GM12878 (cell line): ENCODE results near the gene ACTR8. TPM values are rescaled to one million over a fixed set of nuclear protein-coding genes. Genes with fewer than 3 reads are reported as not detected.

Experiments
- ATAC-seq: fragments of 200-7000 bp; cut with Tn5 transposase; 3 replicates; pipeline ENCODE4 v1.9.1; 2020; ENCODE audit warnings: mild to moderate bottlenecking, moderate library complexity
- BruUV-seq: library from RNA; stranded (reverse); fragments of 400-500 nt; replicated peaks from 2 replicates; lab custom pipeline; 2021; lab: Mats Ljungman, UMichigan
- CTCF ChIA-PET: fragments of 300-600 bp; sonication (Branson Sonifier 250); formaldehyde crosslinking; extraction: SDS; loops from one replicate; lab custom pipeline; 2021; ENCODE audit warnings: inconsistent platforms; lab: Yijun Ruan, JAX
- POLR2A ChIA-PET: fragments of 350-600 bp; formaldehyde crosslinking; extraction: SDS; loops from one replicate; lab custom pipeline; 2021; ENCODE audit warnings: inconsistent platforms; lab: Charles Lee
- RAD21 ChIA-PET: fragments of 300-600 bp; sonication (Branson Sonifier 250); formaldehyde crosslinking; loops from one replicate; lab custom pipeline; 2023; ENCODE audit warnings: antibody characterized with exemption; ENCODE audit not compliant: unreplicated experiment; lab: Charles Lee
- SMC1A ChIA-PET: fragments of 300-600 bp; sonication (Branson Sonifier 250); formaldehyde crosslinking; loops from one replicate; lab custom pipeline; 2023; ENCODE audit not compliant: unreplicated experiment, uncharacterized antibody; lab: Charles Lee
- DNase-seq: peaks from one replicate; pipeline ENCODE4 v3.0.0-alpha.2; 2011; ENCODE audit warnings: low read depth, low spot score
- FAIRE-seq: peaks from 3 replicates; lab custom pipeline; 2011; peaks lifted over from hg19 to GRCh38; lab: Jason Lieb, UNC
- H2AFZ ChIP-seq: 2 replicates; pipeline ENCODE4 v1.6.0; 2011; ENCODE audit warnings: low read depth, low read length, control low read depth; ENCODE audit not compliant: control insufficient read depth
- H3K27ac ChIP-seq: 2 replicates; pipeline ENCODE4 v1.5.1; 2011; ENCODE audit warnings: control low read depth; ENCODE audit not compliant: control insufficient read depth, insufficient read depth
- H3K27me3 ChIP-seq, 2 experiments: replicated peaks in 1 of 2; 2 replicates each; pipeline versions ENCODE4 v1.6.0 to v1.6.1; 2011; ENCODE audit warnings: low read length in 1 of 2; ENCODE audit not compliant: control insufficient read depth in 2 of 2, insufficient read depth in 2 of 2
- H3K36me3 ChIP-seq, 2 experiments: 2 replicates each; pipeline ENCODE4 v1.5.1; 2011; ENCODE audit warnings: low read length in 1 of 2; ENCODE audit not compliant: control insufficient read depth in 2 of 2, insufficient read depth in 2 of 2
- H3K4me1 ChIP-seq: 2 replicates; pipeline ENCODE4 v1.6.1; 2011; ENCODE audit warnings: mild to moderate bottlenecking, low read length, moderate library complexity, mixed read lengths; ENCODE audit not compliant: control insufficient read depth, insufficient read depth
- H3K4me2 ChIP-seq: 2 replicates; pipeline ENCODE4 v1.6.0; 2011; ENCODE audit warnings: control low read depth; ENCODE audit not compliant: control insufficient read depth, insufficient read depth
- H3K4me3 ChIP-seq: fragments of 200-600 bp; sonication (generic); 2 replicates; pipeline ENCODE4 v1.5.1; 2016
- H3K79me2 ChIP-seq: 2 replicates; pipeline ENCODE4 v1.6.0; 2011; ENCODE audit warnings: low read length; ENCODE audit not compliant: control insufficient read depth, insufficient read depth
- H3K9ac ChIP-seq: 2 replicates; pipeline ENCODE4 v1.8.0; 2011; ENCODE audit warnings: low read length, control low read depth, mixed read lengths; ENCODE audit not compliant: control insufficient read depth, insufficient read depth
- H3K9me3 ChIP-seq: replicated peaks from 3 replicates; pipeline ENCODE4 v1.5.1; 2011; ENCODE audit warnings: mild to moderate bottlenecking, low read length; ENCODE audit not compliant: control insufficient read depth, insufficient read depth
- H4K20me1 ChIP-seq: 2 replicates; pipeline ENCODE4 v1.6.0; 2011; ENCODE audit not compliant: control insufficient read depth, insufficient read depth
- E2F4 ChIP-seq: IDR thresholded peaks from 2 replicates; pipeline ENCODE4 v1.6.1; 2012; ENCODE audit warnings: low read depth, low read length, improper control_type of control experiment
- EED ChIP-seq: sonication (generic); IDR thresholded peaks from 2 replicates; pipeline ENCODE4 v1.6.1; 2016; ENCODE audit warnings: antibody characterized with exemption, low read depth
- IRF3 ChIP-seq: fragments of 450-650 bp; IDR thresholded peaks from 2 replicates; pipeline ENCODE4 v1.6.1; 2014; ENCODE audit warnings: mild to moderate bottlenecking
- MTA2 ChIP-seq: fragments of 450-650 bp; IDR thresholded peaks from 2 replicates; pipeline ENCODE4 v1.6.1; 2016; ENCODE audit warnings: low read depth, mild to moderate bottlenecking, moderate library complexity
- NFYA ChIP-seq: IDR thresholded peaks from 2 replicates; pipeline ENCODE4 v1.6.1; 2011; ENCODE audit warnings: low read depth, mild to moderate bottlenecking, low read length, improper control_type of control experiment, borderline replicate concordance
- PML ChIP-seq: IDR thresholded peaks from 2 replicates; pipeline ENCODE4 v1.6.1; 2012; ENCODE audit warnings: low read length, inconsistent platforms
- SUPT20H ChIP-seq: IDR thresholded peaks from 2 replicates; pipeline ENCODE4 v1.6.1; 2011; ENCODE audit warnings: low read depth, mild to moderate bottlenecking, low read length, moderate library complexity, borderline replicate concordance; ENCODE audit not compliant: control insufficient read depth
- TCF12 ChIP-seq: IDR thresholded peaks from 2 replicates; pipeline ENCODE4 v1.6.1; 2011; ENCODE audit warnings: low read depth, mild to moderate bottlenecking, low read length
- USF1 ChIP-seq: IDR thresholded peaks from 2 replicates; pipeline ENCODE4 v1.6.1; 2011; ENCODE audit warnings: borderline replicate concordance, low read depth, mild to moderate bottlenecking, moderate library complexity, mixed read lengths, low read length; ENCODE audit not compliant: insufficient read depth; ENCODE audit errors: extremely low read length
- ZBTB33 ChIP-seq: fragments of 450-650 bp; IDR thresholded peaks from 2 replicates; pipeline ENCODE4 v1.6.1; 2017; ENCODE audit warnings: mild to moderate bottlenecking
- ZNF217 ChIP-seq: fragments of 450-650 bp; IDR thresholded peaks from 2 replicates; pipeline ENCODE4 v1.6.1; 2017; ENCODE audit warnings: antibody characterized with exemption, mild to moderate bottlenecking
- WGBS: methylation state at CpG from one replicate; pipeline ENCODE4 v1.1.6; 2016; ENCODE audit warnings: low lambda C conversion rate; ENCODE audit not compliant: insufficient replicate concordance, insufficient coverage; ENCODE audit errors: missing lambda C conversion rate; 5-methylcytosine and 5-hydroxymethylcytosine counted together
- in situ Hi-C: fragments of 300-500 bp; cut with MboI; formaldehyde crosslinking; loops from 9 replicates; pipeline ENCODE4 v1.14.3; 2018; ENCODE audit warnings: mixed read lengths
- intact Hi-C: fragments of 100-400 bp; cut with micrococcal nuclease; formaldehyde crosslinking; loops from one replicate; pipeline ENCODE4 v1.14.2; 2022; ENCODE audit not compliant: unreplicated experiment
- polyA plus RNA-seq, 11 experiments: library from polyadenylated mRNA; depleted of rRNA in 4 of 11; unstranded in 6 of 11; stranded (reverse) in 5 of 11; fragments of >200 nt; fragmentation: Nextera tagmentation in 4 of 11; fragmentation: Illumina TruSeq in 1 of 11; extraction: Ambion mirVana in 4 of 11; extraction: Trizol in 1 of 11; gene quantifications; 1 replicate in 1 of 11; 2 replicates in 10 of 11; pipeline versions ENCODE4 v1.2.1 to v1.2.3, GENCODE V29; 2011 to 2016; ENCODE audit warnings: inconsistent platforms in 2 of 11, missing spikeins in 2 of 11, low read depth in 1 of 11
- total RNA-seq, 4 experiments: library from RNA; depleted of rRNA in 3 of 4; stranded (reverse); fragments of >200 nt in 3 of 4; fragmentation: Illumina TruSeq in 1 of 4; extraction: Trizol in 1 of 4; gene quantifications; 2 replicates each; pipeline versions ENCODE4 v1.2.1 to v1.2.3, GENCODE V29; 2013 to 2021
- TF ChIP-seq, protein P1 (sequence below): IDR thresholded peaks from 2 replicates; pipeline ENCODE4 v1.6.1; 2011; ENCODE audit warnings: low read depth, low read length, improper control_type of control experiment, borderline replicate concordance

The ACTR8 gene
- total and polyA plus RNA-seq, 10 of the 15 experiments (the other 5 are each of a cell fraction or from before 2014, with no cell fraction given): 5.3 to 35.7 (median 26.4) TPM

DNA sequence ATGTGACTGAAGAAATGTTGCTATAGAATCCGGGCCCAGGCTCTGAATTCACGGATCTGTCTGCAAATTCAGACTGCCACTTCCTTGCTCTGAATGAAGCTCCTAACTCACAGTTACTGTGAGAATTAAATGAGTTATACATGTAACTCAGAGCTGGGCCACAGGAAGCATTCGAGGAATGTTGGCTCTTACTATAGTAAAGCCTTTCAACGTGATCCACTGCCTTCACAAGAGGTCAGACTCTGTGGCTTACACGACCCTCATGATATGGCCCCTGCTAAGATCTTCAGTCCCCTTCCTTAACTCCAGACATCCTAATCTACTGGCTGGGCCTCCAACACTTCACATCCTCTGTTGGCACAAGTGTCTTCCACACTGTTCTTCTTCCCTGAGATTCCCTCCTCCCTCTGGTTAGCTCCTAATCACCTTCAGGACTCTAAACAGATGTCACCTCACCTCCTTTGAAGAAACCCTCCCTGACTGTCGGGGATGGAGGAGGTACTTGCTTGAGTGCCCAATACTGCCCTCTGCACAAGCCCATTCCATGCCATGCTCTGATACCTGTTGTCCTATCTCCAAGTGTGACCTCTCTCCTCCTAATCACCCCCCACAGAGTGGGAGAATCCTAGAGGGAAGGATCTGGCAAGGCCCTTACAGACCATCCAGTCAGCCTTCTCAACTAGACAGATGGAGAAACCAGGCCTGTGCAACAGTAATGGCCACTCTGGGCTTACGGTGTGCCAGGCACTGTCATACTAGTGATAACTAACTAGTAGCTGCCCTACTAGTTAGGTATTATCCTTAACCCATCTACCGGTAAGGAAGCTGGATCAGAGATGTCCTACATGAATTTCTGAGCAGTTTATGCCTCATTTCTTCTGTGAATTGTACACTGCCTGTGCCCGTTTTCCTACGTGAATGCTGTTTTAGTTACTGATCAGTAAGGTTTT, 1.3 kb downstream of the ACTR8 start (continued):
- TF ChIP-seq, protein P1, sequence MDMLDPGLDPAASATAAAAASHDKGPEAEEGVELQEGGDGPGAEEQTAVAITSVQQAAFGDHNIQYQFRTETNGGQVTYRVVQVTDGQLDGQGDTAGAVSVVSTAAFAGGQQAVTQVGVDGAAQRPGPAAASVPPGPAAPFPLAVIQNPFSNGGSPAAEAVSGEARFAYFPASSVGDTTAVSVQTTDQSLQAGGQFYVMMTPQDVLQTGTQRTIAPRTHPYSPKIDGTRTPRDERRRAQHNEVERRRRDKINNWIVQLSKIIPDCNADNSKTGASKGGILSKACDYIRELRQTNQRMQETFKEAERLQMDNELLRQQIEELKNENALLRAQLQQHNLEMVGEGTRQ: no peak
- no peak for TF ChIP-seq PML
- TF ChIP-seq E2F4: no peak

- Histone ChIP-seq H3K9ac (no peak overlapping the region), H4K20me1 (no peaks in the 10 kb centered on the region), H3K27ac (no peak overlapping the region), H3K9me3 (no peaks in the 10 kb centered on the region), H3K4me3 (no peak overlapping the region), H3K4me1 (no peaks in the 10 kb centered on the region), H3K36me3 (peaks cover 2 to 16% of the 10 kb centered on the region in 2 experiments), H3K79me2 (no peaks in the 10 kb centered on the region), H3K4me2 (no peak overlapping the region), H3K27me3 (no peaks in the 10 kb centered on the region), H2AFZ (no peak overlapping the region)
- FAIRE-seq (no peak), ATAC-seq (no peak), DNase-seq (no peak)
- ChIA-PET RAD21 (interaction anchor here (1.2 kb wide), 1 partner anchor 21 kb away, joined by 5 read pairs; no protein-coding TSS in a partner anchor), CTCF (interaction anchor here (0.6 kb wide), 2 partner anchors 209 to 621 kb away, joined by 3 to 4 read pairs; no protein-coding TSS in a partner anchor), SMC1A (interaction anchor here (0.9 to 3.0 kb wide), 2 partner anchors 15 to 21 kb away, joined by 3 to 9 read pairs; no protein-coding TSS in a partner anchor), POLR2A (interaction anchor here (1.3 to 1.6 kb wide), 2 partner anchors 11 to 15 kb away, joined by 3 read pairs; no protein-coding TSS in a partner anchor)
- no TSS peak for BruUV-seq
- intact Hi-C loops (no loop called here), in situ Hi-C loops (no loop called here)
- WGBS: 90% methylated on average over 5 of the region's 5 CpGs
- TF ChIP-seq EED: no peak
- no peak for TF ChIP-seq TCF12
- no peak for TF ChIP-seq MTA2
- no peak for TF ChIP-seq IRF3
- TF ChIP-seq ZNF217: no peak
- no peak for TF ChIP-seq NFYA
- TF ChIP-seq ZBTB33: no peak
- no peak for TF ChIP-seq SUPT20H
- TF ChIP-seq USF1: no peak
Observed at GRCh38 chr3:53865732-53866499, 16.0 kb downstream of the ACTR8 start.
